SK-N-SH treated with all-trans-retinoic acid at 6 μM for 48 hours (cell line): Measurements from ENCODE around the gene SLC22A5.

Experiments
- ATAC-seq: fragments of 200-7000 bp; cut with Tn5 transposase; 3 replicates; pipeline ENCODE4 v1.9.1; 2020; ENCODE audit warnings: mild to moderate bottlenecking, moderate library complexity
- ARNTL ChIP-seq: fragments of 450-650 bp; formaldehyde crosslinking; IDR thresholded peaks from 2 replicates; pipeline ENCODE4 v1.5.0; 2020; ENCODE audit warnings: low read depth, mild to moderate bottlenecking, moderate library complexity, borderline replicate concordance
- BACH2 ChIP-seq: fragments of 250-450 bp; sonication (Bioruptor Pico); IDR thresholded peaks from 2 replicates; pipeline ENCODE4 v1.9.0; 2021; ENCODE audit warnings: mild to moderate bottlenecking, borderline replicate concordance
- CSDC2 ChIP-seq: fragments of 250-450 bp; sonication (Bioruptor Pico); IDR thresholded peaks from 2 replicates; pipeline ENCODE4 v1.5.0; 2020; ENCODE audit warnings: mild to moderate bottlenecking, moderate library complexity
- ESRRG ChIP-seq: fragments of 250-450 bp; sonication (Bioruptor Pico); IDR thresholded peaks from 2 replicates; pipeline ENCODE4 v1.6.1; 2021; ENCODE audit warnings: mild to moderate bottlenecking
- GLIS3 ChIP-seq: fragments of 250-450 bp; sonication (Bioruptor Pico); IDR thresholded peaks from 2 replicates; pipeline ENCODE4 v1.5.0; 2020; ENCODE audit warnings: mild to moderate bottlenecking, moderate library complexity
- ISL1 ChIP-seq: fragments of 250-450 bp; sonication (Bioruptor Pico); IDR thresholded peaks from 2 replicates; pipeline ENCODE4 v2.1.2; 2022; ENCODE audit warnings: mild to moderate bottlenecking, moderate library complexity
- OSR1 ChIP-seq: fragments of 250-450 bp; sonication (Bioruptor Pico); IDR thresholded peaks from 2 replicates; pipeline ENCODE4 v1.8.0; 2022; ENCODE audit warnings: moderate library complexity, mild to moderate bottlenecking, inconsistent platforms
- PPARA ChIP-seq: fragments of 250-450 bp; sonication (Bioruptor Pico); IDR thresholded peaks from 2 replicates; pipeline ENCODE4 v1.5.0; 2020; ENCODE audit warnings: mild to moderate bottlenecking, borderline replicate concordance
- RARB ChIP-seq: fragments of 250-450 bp; sonication (Bioruptor Pico); IDR thresholded peaks from 2 replicates; pipeline ENCODE4 v1.8.0; 2021; ENCODE audit warnings: mild to moderate bottlenecking, moderate library complexity
- SNAI2 ChIP-seq: fragments of 250-450 bp; sonication (Bioruptor Pico); IDR thresholded peaks from 2 replicates; pipeline ENCODE4 v1.5.0; 2020; ENCODE audit warnings: mild to moderate bottlenecking, moderate library complexity
- TCF4 ChIP-seq: fragments of 250-450 bp; sonication (Bioruptor Pico); IDR thresholded peaks from 2 replicates; pipeline ENCODE4 v1.8.0; 2021; ENCODE audit warnings: mild to moderate bottlenecking, moderate library complexity, borderline replicate concordance
- TOX ChIP-seq: fragments of 250-450 bp; sonication (Bioruptor Pico); IDR thresholded peaks from 2 replicates; pipeline ENCODE4 v1.8.0; 2021; ENCODE audit warnings: mild to moderate bottlenecking, moderate library complexity, borderline replicate concordance
- ZC3H10 ChIP-seq: fragments of 250-450 bp; sonication (Bioruptor Pico); IDR thresholded peaks from 2 replicates; pipeline ENCODE4 v1.5.1; 2021; ENCODE audit warnings: mild to moderate bottlenecking, moderate library complexity
- ZFP3 ChIP-seq: fragments of 250-450 bp; sonication (Bioruptor Pico); IDR thresholded peaks from 2 replicates; pipeline ENCODE4 v1.5.0; 2020; ENCODE audit warnings: mild to moderate bottlenecking, moderate library complexity
- ZFP30 ChIP-seq: fragments of 450-650 bp; formaldehyde crosslinking; IDR thresholded peaks from 2 replicates; pipeline ENCODE4 v1.5.0; 2022; ENCODE audit warnings: mild to moderate bottlenecking, moderate library complexity
- ZNF565 ChIP-seq: fragments of 450-650 bp; formaldehyde crosslinking; conservative IDR thresholded peaks from 2 replicates; pipeline ENCODE4 v1.5.0; 2020; ENCODE audit warnings: low read depth, mild to moderate bottlenecking, moderate library complexity
- ZNF70 ChIP-seq: fragments of 450-650 bp; formaldehyde crosslinking; IDR thresholded peaks from 2 replicates; pipeline ENCODE4 v1.5.0; 2020; ENCODE audit warnings: mild to moderate bottlenecking, moderate library complexity
- ZNF8 ChIP-seq: fragments of 450-650 bp; formaldehyde crosslinking; IDR thresholded peaks from 2 replicates; pipeline ENCODE4 v1.5.0; 2020; ENCODE audit warnings: mild to moderate bottlenecking, moderate library complexity
- TF ChIP-seq, protein P1 (sequence below): fragments of 250-450 bp; sonication (Bioruptor Pico); IDR thresholded peaks from 2 replicates; pipeline ENCODE4 v1.5.1; 2020; ENCODE audit warnings: low read depth, mild to moderate bottlenecking, moderate library complexity
- TF ChIP-seq, protein P2 (sequence below): fragments of 250-450 bp; sonication (Bioruptor Pico); IDR thresholded peaks from 2 replicates; pipeline ENCODE4 v1.8.0; 2020; ENCODE audit warnings: mild to moderate bottlenecking, moderate library complexity, borderline replicate concordance
- TF ChIP-seq, protein P3 (sequence below): fragments of 250-450 bp; sonication (Bioruptor Pico); IDR thresholded peaks from 2 replicates; pipeline ENCODE4 v1.5.1; 2021; ENCODE audit warnings: mild to moderate bottlenecking, moderate library complexity
- TF ChIP-seq, protein P4 (sequence below): fragments of 250-450 bp; sonication (Bioruptor Pico); IDR thresholded peaks from 2 replicates; pipeline ENCODE4 v1.5.0; 2020; ENCODE audit warnings: mild to moderate bottlenecking, moderate library complexity

SLC22A5 gene

DNA sequence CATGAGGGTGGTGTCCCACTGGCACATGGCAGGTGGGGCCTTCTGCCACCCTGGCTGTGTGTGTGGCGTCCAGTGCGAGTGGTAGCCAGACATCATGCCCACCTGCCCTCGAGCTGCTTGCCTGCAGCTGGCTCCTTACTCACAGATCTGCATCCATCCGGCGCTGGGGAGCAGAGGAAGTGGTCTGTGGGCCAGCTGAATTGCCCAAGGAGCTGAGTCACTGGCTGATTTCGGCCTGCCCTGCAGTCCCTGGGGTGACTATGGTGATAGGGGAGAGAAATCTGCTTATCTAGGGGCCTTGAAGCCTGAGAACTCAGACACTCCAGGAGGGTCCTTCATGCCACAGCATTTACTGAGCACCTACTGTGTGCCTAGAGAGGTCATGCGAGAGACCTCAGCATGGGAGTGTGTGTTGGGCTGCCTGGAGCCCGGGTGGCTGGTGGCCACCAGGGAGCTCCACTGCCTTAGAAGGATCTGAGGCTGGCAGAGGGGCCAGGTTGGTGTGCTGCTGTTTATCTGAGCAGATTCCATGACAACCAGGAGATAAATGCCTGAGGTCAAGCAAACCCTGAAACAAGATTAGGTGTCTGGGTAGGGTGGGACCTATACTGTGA is 57.1 kb downstream of the SLC22A5 start:
- peak; percentile 57 for ATAC-seq
- TF ChIP-seq ISL1 (CRISPR knock-in tag) (no peak), TCF4 (CRISPR knock-in tag) (no peak), ZFP30 (CRISPR knock-in tag) (no peak), ARNTL (CRISPR knock-in tag) (no peak), ESRRG (CRISPR knock-in tag) (no peak), BACH2 (CRISPR knock-in tag) (no peak), PPARA (CRISPR knock-in tag) (no peak), ZC3H10 (CRISPR knock-in tag) (no peak), TOX (CRISPR knock-in tag) (no peak), ZNF70 (CRISPR knock-in tag) (no peak), ZNF8 (no peak), CSDC2 (no peak), OSR1 (no peak)
- TF ChIP-seq, protein P1, sequence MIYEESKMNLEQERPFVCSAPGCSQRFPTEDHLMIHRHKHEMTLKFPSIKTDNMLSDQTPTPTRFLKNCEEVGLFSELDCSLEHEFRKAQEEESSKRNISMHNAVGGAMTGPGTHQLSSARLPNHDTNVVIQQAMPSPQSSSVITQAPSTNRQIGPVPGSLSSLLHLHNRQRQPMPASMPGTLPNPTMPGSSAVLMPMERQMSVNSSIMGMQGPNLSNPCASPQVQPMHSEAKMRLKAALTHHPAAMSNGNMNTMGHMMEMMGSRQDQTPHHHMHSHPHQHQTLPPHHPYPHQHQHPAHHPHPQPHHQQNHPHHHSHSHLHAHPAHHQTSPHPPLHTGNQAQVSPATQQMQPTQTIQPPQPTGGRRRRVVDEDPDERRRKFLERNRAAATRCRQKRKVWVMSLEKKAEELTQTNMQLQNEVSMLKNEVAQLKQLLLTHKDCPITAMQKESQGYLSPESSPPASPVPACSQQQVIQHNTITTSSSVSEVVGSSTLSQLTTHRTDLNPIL (CRISPR knock-in tag) = no peak
- TF ChIP-seq, protein P2, sequence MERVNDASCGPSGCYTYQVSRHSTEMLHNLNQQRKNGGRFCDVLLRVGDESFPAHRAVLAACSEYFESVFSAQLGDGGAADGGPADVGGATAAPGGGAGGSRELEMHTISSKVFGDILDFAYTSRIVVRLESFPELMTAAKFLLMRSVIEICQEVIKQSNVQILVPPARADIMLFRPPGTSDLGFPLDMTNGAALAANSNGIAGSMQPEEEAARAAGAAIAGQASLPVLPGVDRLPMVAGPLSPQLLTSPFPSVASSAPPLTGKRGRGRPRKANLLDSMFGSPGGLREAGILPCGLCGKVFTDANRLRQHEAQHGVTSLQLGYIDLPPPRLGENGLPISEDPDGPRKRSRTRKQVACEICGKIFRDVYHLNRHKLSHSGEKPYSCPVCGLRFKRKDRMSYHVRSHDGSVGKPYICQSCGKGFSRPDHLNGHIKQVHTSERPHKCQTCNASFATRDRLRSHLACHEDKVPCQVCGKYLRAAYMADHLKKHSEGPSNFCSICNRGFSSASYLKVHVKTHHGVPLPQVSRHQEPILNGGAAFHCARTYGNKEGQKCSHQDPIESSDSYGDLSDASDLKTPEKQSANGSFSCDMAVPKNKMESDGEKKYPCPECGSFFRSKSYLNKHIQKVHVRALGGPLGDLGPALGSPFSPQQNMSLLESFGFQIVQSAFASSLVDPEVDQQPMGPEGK (CRISPR knock-in tag) = no peak

DNA sequence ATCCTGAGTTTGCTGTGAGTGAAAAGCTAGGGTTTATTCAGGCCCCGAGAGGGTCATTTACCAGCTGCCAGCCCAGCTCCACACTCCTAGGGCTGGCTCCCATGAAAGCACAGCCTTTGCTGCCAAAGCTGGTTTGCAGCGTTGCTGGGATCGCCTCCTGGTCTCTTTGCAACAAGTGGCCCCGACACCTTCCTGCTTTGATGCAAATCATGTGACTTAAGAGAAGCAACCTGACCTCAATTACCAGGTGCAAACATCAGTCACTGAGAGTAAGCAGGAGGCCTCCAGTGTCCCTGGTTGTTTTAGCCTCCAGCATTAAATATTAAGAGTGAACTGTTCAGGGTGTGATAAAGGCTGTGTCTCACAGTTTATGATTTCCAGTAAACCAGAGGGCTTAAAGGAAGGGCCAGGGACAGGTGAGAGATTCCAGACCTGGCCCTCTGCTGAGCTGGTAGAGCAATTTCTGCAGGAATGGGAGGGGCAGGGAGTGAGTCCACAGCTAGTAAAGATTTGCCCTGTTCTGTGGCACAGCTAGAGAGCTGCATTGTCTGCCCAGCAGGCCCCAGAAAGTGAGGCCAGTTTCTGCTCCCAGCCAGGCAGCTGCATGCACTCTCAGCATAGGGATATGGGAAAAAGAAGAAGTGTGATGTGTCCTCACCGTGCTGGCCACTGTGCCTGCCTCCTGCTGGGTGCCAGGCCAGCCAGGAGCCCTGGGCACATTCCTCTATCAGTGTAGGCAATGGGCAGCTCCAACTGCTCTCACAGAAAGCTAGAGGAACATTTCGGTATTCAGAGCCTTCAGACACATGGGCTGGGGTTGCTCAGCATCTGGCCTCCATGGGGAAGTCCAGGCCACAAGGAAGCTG is 58.0 kb downstream of the SLC22A5 start:
- peak; percentile 15 for ATAC-seq
- no peak for TF ChIP-seq ZFP3 (CRISPR knock-in tag)
- TF ChIP-seq, protein P3, sequence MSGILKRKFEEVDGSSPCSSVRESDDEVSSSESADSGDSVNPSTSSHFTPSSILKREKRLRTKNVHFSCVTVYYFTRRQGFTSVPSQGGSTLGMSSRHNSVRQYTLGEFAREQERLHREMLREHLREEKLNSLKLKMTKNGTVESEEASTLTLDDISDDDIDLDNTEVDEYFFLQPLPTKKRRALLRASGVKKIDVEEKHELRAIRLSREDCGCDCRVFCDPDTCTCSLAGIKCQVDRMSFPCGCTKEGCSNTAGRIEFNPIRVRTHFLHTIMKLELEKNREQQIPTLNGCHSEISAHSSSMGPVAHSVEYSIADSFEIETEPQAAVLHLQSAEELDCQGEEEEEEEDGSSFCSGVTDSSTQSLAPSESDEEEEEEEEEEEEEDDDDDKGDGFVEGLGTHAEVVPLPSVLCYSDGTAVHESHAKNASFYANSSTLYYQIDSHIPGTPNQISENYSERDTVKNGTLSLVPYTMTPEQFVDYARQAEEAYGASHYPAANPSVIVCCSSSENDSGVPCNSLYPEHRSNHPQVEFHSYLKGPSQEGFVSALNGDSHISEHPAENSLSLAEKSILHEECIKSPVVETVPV = no peak
- no peak for TF ChIP-seq ZNF565 (CRISPR knock-in tag)
- no peak for TF ChIP-seq ZNF8
- TF ChIP-seq, protein P2 (CRISPR knock-in tag) = no peak
- no peak for TF ChIP-seq BACH2 (CRISPR knock-in tag)
- no peak for TF ChIP-seq GLIS3 (CRISPR knock-in tag)
- TF ChIP-seq ISL1 (CRISPR knock-in tag) = no peak
- no peak for TF ChIP-seq TOX (CRISPR knock-in tag)
- no peak for TF ChIP-seq RARB (CRISPR knock-in tag)
- TF ChIP-seq ZFP30 (CRISPR knock-in tag) = no peak
- TF ChIP-seq, protein P1 (CRISPR knock-in tag) = no peak
- no peak for TF ChIP-seq ESRRG (CRISPR knock-in tag)
- no peak for TF ChIP-seq PPARA (CRISPR knock-in tag)
- TF ChIP-seq, protein P4, sequence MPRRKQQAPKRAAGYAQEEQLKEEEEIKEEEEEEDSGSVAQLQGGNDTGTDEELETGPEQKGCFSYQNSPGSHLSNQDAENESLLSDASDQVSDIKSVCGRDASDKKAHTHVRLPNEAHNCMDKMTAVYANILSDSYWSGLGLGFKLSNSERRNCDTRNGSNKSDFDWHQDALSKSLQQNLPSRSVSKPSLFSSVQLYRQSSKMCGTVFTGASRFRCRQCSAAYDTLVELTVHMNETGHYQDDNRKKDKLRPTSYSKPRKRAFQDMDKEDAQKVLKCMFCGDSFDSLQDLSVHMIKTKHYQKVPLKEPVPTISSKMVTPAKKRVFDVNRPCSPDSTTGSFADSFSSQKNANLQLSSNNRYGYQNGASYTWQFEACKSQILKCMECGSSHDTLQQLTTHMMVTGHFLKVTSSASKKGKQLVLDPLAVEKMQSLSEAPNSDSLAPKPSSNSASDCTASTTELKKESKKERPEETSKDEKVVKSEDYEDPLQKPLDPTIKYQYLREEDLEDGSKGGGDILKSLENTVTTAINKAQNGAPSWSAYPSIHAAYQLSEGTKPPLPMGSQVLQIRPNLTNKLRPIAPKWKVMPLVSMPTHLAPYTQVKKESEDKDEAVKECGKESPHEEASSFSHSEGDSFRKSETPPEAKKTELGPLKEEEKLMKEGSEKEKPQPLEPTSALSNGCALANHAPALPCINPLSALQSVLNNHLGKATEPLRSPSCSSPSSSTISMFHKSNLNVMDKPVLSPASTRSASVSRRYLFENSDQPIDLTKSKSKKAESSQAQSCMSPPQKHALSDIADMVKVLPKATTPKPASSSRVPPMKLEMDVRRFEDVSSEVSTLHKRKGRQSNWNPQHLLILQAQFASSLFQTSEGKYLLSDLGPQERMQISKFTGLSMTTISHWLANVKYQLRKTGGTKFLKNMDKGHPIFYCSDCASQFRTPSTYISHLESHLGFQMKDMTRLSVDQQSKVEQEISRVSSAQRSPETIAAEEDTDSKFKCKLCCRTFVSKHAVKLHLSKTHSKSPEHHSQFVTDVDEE (CRISPR knock-in tag) = no peak
- no peak for TF ChIP-seq ZC3H10 (CRISPR knock-in tag)
- TF ChIP-seq SNAI2 (CRISPR knock-in tag) = no peak
- no peak for TF ChIP-seq TCF4 (CRISPR knock-in tag)
- no peak for TF ChIP-seq CSDC2
